ENCODE results near the gene PARVA.

PARVA gene

GRCh38 chr11:12376259-12377081, 901 bp upstream of the PARVA start:
- no peak for DNase-seq (ENCODE audit: low read depth)

DNA sequence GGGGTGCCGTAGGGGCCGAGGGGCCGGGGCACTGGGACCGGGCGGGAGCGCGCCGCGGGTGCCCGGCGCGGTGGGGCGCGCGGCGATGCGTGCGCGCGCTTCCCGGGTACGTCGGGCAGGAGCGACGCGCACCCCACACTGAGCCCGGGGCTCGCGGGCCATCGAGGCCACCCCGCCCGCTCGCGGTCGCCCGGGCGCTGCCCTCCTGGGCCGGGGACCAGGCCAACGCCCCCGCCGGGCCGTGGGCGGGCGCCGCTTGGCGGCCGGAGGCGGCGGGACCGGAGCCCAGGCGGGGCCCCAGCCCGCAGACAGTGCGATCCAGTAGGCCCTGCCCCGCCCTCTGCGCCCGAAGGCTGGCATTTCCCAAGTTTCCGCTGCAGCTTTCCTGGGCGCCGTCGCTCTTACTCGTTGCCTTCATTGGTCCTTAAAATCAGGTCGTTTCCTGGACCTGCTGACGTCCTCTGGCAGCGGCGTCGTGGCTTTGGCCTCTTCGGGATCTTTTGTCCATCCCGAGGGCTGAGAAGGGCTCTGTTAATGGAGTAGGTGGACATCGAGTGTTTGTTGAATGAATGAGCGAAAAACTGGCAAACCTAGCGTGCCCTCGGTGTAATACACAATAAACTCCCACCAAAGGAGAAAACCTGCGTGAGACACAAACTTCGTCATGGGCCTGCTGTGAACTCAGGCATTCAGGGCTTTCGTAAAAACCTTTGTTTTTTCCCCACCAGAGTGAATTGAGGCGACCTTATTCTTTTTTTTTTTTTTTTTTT, 638 bp downstream of the PARVA start:
- no peak for DNase-seq (ENCODE audit: low read depth)

- no peak for DNase-seq (ENCODE audit: low read depth)
These were observed 3.4 kb downstream of the PARVA start for GRCh38 chr11:12380565-12381325.

- no peak for DNase-seq (ENCODE audit: low read depth)
These were observed 4.5 kb downstream of the PARVA start for GRCh38 chr11:12381875-12382274.

DNA sequence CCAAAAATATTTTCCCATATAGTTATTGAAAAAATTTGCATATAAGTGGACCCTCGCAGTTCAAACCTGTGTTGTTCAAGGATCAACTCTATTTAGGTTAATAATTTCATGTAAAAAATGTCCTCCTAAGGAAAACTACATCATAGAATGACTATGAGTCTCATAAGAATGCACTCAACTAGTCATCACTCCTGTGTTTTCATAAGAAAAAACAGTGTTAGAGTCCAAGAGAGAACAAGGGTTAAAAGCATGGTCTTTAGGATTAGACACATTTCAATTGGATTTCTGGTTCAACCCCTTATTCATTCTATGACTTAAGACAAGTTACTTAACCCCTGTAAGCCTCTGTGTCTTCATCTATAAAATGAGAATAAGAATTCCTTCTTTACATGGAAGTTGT, 5.1 kb downstream of the PARVA start:
- DNase-seq (ENCODE audit: low read depth): no peak

GRCh38 chr11:12386309-12386708, 8.9 kb downstream of the PARVA start:
- DNase-seq (ENCODE audit: low read depth): no peak

DNA sequence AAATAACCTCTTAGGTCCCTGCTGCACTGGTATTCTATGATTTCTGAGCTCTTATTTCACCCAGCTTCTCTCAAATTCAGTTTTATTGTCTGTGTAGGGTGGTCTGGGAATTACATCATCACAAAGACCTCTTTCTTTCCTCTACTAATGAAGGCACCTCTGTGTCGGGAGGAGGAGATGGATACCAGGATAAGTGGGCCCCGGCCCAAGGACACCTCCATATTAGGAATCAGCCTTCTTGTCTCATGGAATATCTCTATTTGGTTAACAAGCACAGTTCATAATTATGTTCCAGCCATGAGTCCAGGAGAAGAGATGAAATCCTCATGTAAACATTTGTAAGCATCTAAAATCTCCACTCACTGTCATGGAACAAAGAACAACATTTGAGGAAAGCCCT, 9.4 kb downstream of the PARVA start:
- no peak for DNase-seq (ENCODE audit: low read depth)

DNA sequence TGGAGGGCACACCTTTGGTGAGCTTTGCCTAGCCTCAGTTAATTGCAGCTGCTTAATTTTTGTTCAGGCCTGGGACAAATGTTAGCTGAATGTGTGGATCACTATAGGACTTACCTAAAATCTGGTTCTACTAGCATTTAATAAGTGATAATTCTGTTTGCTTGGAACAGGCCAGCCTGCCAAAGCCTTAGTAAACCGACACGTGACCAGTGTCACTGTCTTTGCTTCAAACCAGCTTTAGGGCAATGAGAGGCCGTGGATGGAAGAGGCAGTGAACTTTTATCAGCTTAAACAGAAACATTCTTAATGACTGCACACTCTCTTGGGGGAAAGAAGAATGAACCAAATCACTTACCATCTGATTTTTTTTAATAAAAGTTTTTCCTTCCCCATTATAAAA, 10.8 kb downstream of the PARVA start:
- DNase-seq (ENCODE audit: low read depth): no peak

DNA sequence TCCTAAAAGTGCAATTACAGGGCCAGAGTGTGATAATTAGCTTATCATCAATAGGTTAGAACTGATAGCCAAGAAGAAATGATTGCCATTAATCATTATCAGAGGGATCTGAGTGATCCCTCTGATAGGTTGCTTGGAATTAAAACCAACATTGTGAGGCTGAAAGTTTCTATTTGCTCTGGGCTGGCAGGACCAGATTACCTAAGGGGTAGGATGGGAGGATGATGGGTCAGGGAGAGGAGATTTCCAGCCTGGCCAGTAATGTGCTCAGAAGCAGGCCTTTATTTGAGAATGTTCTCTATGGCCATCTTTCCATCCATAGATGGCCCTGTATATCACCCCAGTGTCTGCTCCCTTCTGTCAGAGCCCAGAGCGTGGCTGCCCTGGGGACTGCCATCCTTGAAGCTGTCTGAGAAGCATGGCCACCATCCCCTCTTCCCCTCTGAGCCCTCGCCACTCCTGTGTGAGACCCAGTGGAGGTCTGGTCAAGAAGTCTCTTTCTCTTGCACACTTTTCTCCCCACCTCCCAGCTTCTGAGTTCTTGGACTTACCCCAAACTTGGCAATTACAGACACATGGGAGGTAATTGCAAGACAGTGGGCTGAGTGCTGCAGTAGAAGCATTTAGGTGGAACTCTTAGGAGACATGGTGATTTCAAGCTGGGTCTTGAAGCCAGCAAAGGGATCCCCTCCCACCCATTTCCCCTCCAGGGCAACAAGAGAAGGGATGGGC, 11.7 kb downstream of the PARVA start:
- no peak for DNase-seq (ENCODE audit: low read depth)

GRCh38 chr11:12389676-12390657, 12.6 kb downstream of the PARVA start:
- no peak for DNase-seq (ENCODE audit: low read depth)

- DNase-seq (ENCODE audit: low read depth): no peak
These were observed 13.3 kb downstream of the PARVA start for GRCh38 chr11:12390687-12391110.

DNA sequence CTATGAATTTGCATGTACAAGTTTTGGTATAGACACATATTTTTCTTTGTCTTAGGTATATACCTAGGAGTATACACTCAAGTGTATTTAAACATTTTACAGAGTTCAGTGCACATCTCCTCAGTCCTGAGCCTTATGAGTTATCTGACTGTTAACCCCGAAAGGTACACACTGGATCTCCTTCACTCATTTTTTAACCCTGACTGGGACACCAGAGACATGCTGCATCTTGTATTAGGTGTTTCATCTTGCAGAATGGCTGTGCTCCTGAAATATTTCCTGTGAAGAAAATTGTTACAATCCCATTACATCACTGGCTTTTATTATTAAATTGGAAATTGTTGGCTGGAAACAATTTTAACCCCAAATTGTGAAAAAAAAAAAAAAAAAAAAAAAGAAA, 15.3 kb downstream of the PARVA start:
- DNase-seq (ENCODE audit: low read depth): no peak

DNA sequence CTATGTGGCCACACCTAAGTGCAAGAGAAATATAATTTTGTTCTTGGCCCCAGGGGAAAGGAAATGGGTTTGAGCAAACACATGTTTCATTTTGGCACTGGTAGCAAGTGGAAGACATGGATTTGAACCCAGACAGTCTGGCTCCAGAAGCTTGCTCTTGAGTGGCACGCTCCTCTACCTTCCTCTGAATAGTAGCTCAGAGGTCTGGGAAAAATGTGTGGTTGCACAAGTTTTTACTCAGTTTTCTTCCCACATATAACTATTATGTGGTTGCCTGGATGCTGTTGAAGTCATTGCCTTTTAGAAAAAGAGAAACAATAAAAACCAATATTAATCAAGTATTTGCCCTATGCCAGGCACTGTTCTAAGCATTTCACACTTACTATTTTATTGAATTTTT, 16.3 kb downstream of the PARVA start:
- DNase-seq (ENCODE audit: low read depth): no peak

DNA sequence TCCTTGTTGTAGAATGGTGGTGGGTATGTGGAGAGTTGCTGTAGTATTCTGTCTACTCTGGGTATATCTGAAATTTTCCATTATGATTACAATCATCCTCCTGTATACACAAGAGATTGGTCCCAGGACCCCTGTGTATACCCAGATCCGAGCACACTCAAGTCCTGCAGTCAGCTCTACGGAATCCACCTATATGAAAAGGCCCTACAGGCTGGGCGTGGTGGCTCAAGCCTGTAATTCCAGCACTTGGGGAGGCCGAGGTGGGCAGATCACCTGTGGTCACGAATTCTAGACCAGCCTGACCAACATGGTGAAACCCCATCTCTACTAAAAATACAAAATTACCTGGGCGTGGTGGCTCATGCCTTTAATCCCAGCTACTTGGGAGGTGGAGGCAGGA, 17.2 kb downstream of the PARVA start:
- no peak for DNase-seq (ENCODE audit: low read depth)

GRCh38 chr11:12395333-12395732, 18.0 kb downstream of the PARVA start:
- DNase-seq (ENCODE audit: low read depth): no peak

DNA sequence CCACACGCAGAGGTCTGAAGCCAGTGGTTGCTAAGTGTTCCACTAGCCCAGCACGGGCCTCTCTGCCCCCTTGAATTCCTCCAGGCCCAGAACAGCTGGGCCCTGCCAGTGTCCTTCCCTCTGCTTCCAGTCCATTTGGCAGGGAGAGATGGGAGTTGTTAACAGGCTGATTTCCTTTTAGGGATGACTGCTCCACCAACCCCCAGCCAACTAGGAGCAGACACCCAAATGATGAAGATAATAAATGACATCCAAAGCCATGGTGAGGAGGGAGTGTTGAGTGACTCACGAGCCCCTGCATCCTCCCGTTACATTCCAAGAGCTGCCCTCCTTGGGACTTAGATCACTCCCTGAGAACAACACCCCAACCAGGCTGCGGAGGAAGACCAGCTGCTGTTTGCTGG, 20.6 kb downstream of the PARVA start:
- DNase-seq (ENCODE audit: low read depth): no peak

GRCh38 chr11:12399355-12399754, 22.0 kb downstream of the PARVA start:
- DNase-seq (ENCODE audit: low read depth): no peak

DNA sequence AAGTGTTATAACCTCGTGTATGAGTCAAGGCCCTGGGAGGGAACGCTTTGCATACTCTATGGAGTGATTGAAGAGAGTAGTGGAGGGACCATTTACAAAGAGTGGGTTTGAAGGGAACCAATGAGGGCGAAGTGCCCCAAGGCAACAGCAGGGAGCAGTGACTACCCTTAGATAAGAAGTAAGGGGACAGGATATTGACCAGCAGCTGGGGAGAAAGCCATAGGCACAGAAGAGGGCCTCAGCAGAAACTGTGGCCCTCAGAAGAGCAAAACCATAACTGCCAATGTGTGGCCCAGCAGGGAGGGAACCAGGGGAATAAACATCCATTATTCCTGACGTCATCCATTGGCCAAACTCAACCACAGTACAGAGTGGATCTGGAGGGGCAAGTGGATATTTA, 24.7 kb downstream of the PARVA start:
- DNase-seq (ENCODE audit: low read depth): no peak

GRCh38 chr11:12402691-12403120, 25.3 kb downstream of the PARVA start:
- DNase-seq (ENCODE audit: low read depth): no peak

- no peak for DNase-seq (ENCODE audit: low read depth)
These were observed 26.0 kb downstream of the PARVA start for GRCh38 chr11:12403122-12403996.
